SKM-1 (cell line): ENCODE measurements around the gene PTPRZ1.

Source experiments
- DNase-seq: peaks from one replicate; lab custom pipeline; 2025; ENCODE audit not compliant: unreplicated experiment; lab: John Stamatoyannopoulos, UW

PTPRZ1 gene

DNA sequence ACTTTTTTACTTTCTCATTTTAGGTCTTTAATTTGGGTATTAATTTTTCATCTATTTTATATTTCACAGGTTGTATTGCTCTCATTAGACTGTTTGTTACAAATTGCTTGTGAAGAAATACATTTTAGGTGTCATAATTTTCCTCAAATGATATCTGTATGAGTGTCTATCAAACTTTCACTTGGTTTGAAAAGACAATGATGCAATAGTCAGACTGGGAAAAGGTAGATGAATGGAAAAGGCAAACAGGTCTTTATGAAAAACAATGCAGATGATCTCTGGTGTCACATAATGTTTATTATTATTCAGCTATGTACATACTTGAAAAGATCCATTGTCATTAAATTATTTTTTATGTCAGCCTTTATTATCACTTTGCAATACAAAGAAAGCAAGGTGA is 80.2 kb downstream of the PTPRZ1 start:
- DNase-seq = no peak

- DNase-seq = no peak
Observed at GRCh38 chr7:121953601-121954000, 80.6 kb downstream of the PTPRZ1 start.

- DNase-seq = no peak
Observed at GRCh38 chr7:121954803-121955202, 81.8 kb downstream of the PTPRZ1 start.

GRCh38 chr7:121957626-121958025 is 84.7 kb downstream of the PTPRZ1 start:
- no peak for DNase-seq

DNA sequence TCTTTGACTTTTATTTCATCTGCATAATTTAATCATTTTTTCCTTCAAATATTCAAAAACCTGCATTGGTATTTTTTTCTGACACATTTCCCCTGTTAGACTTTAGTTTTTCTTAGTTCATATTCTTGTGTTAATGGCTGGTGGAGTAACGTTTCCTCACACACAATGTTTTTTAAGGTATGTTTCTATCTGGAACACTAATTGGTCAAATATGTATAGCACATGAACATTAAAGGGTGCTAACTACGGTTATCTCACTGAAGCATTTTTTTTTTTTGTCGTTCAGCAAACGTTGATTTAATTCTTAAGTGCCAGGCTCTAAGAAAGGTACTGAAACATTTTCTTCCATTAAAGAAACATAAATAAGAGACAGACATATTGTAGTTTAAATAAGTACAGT is 87.7 kb downstream of the PTPRZ1 start:
- no peak for DNase-seq

GRCh38 chr7:121961089-121961867 is 88.3 kb downstream of the PTPRZ1 start:
- DNase-seq = no peak

DNA sequence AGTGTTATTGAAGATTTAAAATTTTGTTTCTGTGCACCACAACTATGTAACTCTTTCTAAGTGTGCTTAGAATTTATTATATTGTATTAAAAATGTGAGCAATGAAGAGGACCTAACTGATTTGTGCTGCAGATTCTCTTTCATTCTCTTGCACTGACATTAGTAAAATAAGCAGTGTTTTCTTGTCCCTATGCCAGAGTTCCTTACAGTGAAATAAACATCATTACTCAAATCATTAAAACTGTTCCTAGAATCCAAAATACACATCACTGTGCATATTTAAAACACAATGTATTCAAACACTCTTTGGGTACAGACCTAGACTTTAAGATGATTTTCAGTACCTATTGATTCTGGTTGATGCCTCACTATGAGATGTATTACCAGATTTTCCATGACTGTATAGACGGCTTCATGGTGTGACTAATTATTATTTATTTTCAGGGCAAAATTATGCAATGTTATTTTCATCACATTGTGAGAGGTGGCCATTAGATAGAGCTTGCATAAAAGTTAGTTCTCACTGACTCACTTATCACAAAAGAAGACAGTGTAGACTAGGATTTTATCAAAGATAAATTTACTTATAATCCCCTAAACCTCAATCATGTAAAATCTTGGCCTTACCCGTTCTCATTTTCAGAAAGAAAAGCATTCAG is 93.4 kb downstream of the PTPRZ1 start:
- DNase-seq = no peak

DNA sequence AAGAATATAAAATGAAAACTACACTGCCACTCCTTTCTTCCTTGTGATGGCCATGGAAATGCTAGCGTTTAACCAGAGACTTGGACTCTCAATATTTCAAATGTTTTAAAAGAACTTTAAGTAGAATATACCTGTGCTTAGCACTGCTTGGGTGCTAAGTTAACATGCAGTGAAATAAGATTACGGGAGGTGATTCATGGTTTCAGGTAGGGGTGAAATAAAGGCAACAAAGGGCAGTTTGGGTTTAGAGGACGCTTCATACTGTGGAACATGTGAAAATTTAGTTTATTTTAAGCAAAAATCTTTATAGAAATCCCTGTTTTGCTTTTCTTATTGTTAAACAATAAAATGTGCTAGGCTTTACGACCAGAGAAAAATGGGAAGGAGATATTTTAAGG is 94.0 kb downstream of the PTPRZ1 start:
- no peak for DNase-seq

GRCh38 chr7:121985476-121986030 is 112.6 kb downstream of the PTPRZ1 start:
- no peak for DNase-seq

- no peak for DNase-seq
Observed at GRCh38 chr7:121992068-121992467, 119.1 kb downstream of the PTPRZ1 start.

DNA sequence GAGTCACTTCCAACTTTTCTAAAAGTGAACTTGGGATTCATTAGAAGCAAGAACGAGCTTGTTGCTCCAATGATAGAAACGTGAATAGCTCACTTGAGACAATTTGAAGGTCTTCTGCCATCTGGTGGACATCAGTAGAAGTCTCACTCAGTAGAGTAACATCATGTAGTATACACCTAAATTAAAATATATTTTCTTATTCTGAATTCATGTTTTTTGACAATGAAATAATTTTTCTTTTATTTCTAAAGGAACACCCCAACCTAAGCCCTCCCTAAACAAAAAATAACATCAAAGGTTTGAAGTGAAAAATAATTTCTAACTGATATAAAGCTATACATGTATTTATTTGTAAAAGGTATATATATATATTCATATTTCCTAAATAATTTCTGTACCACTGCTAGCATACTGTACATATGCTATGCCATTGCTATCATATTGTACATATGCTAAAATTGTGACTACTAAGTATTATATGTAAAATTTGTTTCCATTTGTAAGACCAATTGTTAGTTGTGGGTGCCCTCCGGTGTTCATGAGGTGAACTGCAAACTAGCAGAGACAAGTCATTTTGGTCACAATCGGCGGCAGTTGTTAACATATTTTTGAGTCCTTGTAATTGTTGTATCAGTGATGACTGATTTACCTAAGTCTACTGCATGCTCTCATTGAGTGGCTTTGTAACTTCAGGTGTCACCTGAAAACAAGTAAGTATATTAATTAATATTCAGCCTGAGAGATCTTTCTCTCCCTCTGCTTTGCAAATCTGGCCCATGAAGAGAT is 121.9 kb downstream of the PTPRZ1 start:
- DNase-seq = peak; percentile 44

DNA sequence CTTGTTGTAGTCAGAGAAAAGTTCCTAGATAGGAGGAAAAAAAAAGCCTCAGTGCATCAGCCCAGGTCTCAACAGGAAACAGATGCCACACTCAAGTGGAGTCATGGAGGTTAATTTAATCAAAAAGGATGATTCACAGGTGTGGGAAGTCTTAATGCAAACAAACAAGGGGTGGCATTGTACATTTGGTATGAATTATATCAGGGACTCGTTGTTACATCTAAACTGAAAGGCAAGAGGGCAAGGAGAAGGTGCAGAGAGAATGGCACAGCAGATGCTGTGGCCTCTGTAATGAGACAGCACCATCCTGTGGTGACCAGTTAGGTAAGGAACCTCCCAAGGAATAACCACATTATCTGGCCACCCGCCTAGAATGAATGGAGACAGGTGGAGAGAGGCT is 133.7 kb downstream of the PTPRZ1 start:
- DNase-seq = no peak

DNA sequence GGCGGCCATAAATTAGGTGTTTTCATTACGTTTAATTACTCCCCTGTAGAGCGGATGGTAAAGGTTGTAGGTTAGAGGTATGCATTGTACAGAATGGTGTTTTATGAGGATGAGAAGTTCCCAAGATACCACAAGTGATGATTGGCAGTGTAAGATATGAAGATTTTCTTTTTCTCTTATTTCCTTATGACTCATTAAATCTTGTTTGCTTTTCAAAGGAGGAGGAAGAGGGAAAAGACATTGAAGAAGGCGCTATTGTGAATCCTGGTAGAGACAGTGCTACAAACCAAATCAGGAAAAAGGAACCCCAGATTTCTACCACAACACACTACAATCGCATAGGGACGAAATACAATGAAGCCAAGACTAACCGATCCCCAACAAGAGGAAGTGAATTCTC is 137.2 kb downstream of the PTPRZ1 start:
- DNase-seq = no peak

- no peak for DNase-seq
Observed at GRCh38 chr7:122013065-122013464, 140.1 kb downstream of the PTPRZ1 start.

DNA sequence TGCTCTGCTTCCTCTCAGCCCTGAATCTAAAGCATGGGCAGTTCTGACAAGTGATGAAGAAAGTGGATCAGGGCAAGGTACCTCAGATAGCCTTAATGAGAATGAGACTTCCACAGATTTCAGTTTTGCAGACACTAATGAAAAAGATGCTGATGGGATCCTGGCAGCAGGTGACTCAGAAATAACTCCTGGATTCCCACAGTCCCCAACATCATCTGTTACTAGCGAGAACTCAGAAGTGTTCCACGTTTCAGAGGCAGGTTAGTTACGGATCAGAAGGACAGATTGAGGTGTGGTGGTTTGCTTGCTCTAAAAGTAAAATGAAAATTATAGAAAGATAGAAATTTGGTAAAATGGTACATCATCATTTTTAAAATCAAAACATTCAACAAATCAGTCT is 140.7 kb downstream of the PTPRZ1 start:
- DNase-seq = no peak

GRCh38 chr7:122014697-122015096 is 141.7 kb downstream of the PTPRZ1 start:
- DNase-seq = no peak

DNA sequence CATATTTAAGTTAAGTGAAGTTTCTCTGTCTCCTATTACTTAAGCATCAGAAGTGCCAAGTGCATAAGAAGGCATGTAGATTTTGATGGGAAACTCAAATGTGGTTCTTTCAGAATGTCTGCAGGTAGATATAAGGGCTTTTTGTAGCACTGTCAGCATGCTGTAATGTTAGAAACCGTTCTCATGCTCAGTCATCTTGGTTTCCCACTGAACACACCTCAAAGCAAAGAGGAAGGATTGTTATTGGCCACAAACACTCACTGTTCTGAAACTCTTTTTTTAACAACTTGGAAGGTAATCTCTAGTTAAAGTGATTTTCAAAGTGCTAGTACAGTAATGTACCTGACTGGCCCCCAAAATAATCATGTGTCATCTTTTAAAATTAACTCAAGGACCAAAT is 145.1 kb downstream of the PTPRZ1 start:
- no peak for DNase-seq

GRCh38 chr7:122027058-122027457 is 154.1 kb downstream of the PTPRZ1 start:
- no peak for DNase-seq

GRCh38 chr7:122033641-122034040 is 160.7 kb downstream of the PTPRZ1 start:
- no peak for DNase-seq

- no peak for DNase-seq
Observed at GRCh38 chr7:122035876-122036275, 162.9 kb downstream of the PTPRZ1 start.

- DNase-seq = no peak
Observed at GRCh38 chr7:122038134-122038533, 165.2 kb downstream of the PTPRZ1 start.

GRCh38 chr7:122038904-122039303 is 165.9 kb downstream of the PTPRZ1 start:
- no peak for DNase-seq
